GM23338 (cell line): ENCODE data around the gene AFAP1L1. TPM values are rescaled to one million over a fixed set of nuclear protein-coding genes. Genes with fewer than 3 reads are reported as not detected.

Source experiments
- ATAC-seq: fragments of 200-7000 bp; cut with Tn5 transposase; 3 replicates; pipeline ENCODE4 v1.9.1; 2020
- DNase-seq: peaks from one replicate; pipeline ENCODE4 v3.0.0-alpha.2; 2015; ENCODE audit warnings: low spot score
- H2AFZ ChIP-seq: fragments of 200-600 bp; sonication (generic); 2 replicates; pipeline ENCODE4 v1.8.0; 2016; ENCODE audit warnings: antibody characterized with exemption, mild to moderate bottlenecking, moderate library complexity
- H3F3A ChIP-seq: fragments of 200-600 bp; sonication (generic); replicated peaks from 2 replicates; pipeline ENCODE4 v1.8.0; 2017; ENCODE audit warnings: antibody characterized with exemption, mixed run types, low read depth
- H3K27ac ChIP-seq: fragments of 200-600 bp; sonication (generic); 2 replicates; pipeline ENCODE4 v1.6.1; 2016; ENCODE audit warnings: low read depth
- H3K27me3 ChIP-seq: fragments of 200-600 bp; sonication (generic); 2 replicates; pipeline ENCODE4 v1.8.0; 2016; ENCODE audit warnings: mild to moderate bottlenecking, mixed run types, moderate library complexity; ENCODE audit not compliant: insufficient read depth
- H3K36me3 ChIP-seq: fragments of 200-600 bp; sonication (generic); 2 replicates; pipeline ENCODE4 v1.8.0; 2016; ENCODE audit warnings: mild to moderate bottlenecking; ENCODE audit not compliant: insufficient read depth
- H3K4me1 ChIP-seq: fragments of 200-600 bp; sonication (generic); 2 replicates; pipeline ENCODE4 v1.8.0; 2016; ENCODE audit warnings: mild to moderate bottlenecking, moderate library complexity; ENCODE audit not compliant: insufficient read depth
- H3K4me2 ChIP-seq: fragments of 200-600 bp; sonication (generic); 2 replicates; pipeline ENCODE4 v1.7.1; 2017; ENCODE audit warnings: mixed run types
- H3K4me3 ChIP-seq: fragments of 200-600 bp; sonication (generic); 2 replicates; pipeline ENCODE4 v1.6.1; 2016; ENCODE audit warnings: mixed run types
- H3K79me2 ChIP-seq: fragments of 200-600 bp; sonication (generic); replicated peaks from 2 replicates; pipeline ENCODE4 v1.8.0; 2017; ENCODE audit warnings: mild to moderate bottlenecking; ENCODE audit not compliant: insufficient read depth
- H3K9me2 ChIP-seq: fragments of 200-600 bp; sonication (generic); 2 replicates; pipeline ENCODE4 v1.8.0; 2017; ENCODE audit not compliant: insufficient read depth
- H4K20me1 ChIP-seq: fragments of 200-600 bp; sonication (generic); replicated peaks from 2 replicates; pipeline ENCODE4 v1.8.0; 2017; ENCODE audit warnings: mild to moderate bottlenecking; ENCODE audit not compliant: insufficient read depth
- H3K27ac Mint-ChIP-seq: 2 replicates; pipeline ENCODE4 v1.8.0; 2020; ENCODE audit warnings: inconsistent platforms, mild to moderate bottlenecking, moderate library complexity, mixed read lengths
- H3K27me3 Mint-ChIP-seq: 3 replicates; pipeline ENCODE4 v1.8.0; 2022; ENCODE audit warnings: low read depth, mild to moderate bottlenecking, moderate library complexity, mixed read lengths, inconsistent platforms; ENCODE audit not compliant: insufficient read depth, poor library complexity
- H3K36me3 Mint-ChIP-seq: 3 replicates; pipeline ENCODE4 v1.8.0; 2021; ENCODE audit warnings: low read depth, mild to moderate bottlenecking, inconsistent platforms, moderate library complexity, mixed read lengths
- H3K4me1 Mint-ChIP-seq: 3 replicates; pipeline ENCODE4 v1.8.0; 2020; ENCODE audit warnings: mild to moderate bottlenecking, inconsistent platforms, mixed read lengths
- H3K4me3 Mint-ChIP-seq: 3 replicates; pipeline ENCODE4 v1.8.0; 2021; ENCODE audit warnings: moderate library complexity, mild to moderate bottlenecking, inconsistent platforms, mixed read lengths
- H3K9me3 Mint-ChIP-seq: 3 replicates; pipeline ENCODE4 v1.8.0; 2020; ENCODE audit warnings: moderate library complexity, mild to moderate bottlenecking, inconsistent platforms, mixed read lengths
- CREB1 ChIP-seq: fragments of 250-450 bp; sonication (Bioruptor Pico); IDR thresholded peaks from 2 replicates; pipeline ENCODE4 v1.5.0; 2020; ENCODE audit warnings: low read depth, mild to moderate bottlenecking, moderate library complexity
- CTCF ChIP-seq, 2 experiments: fragments of 200-600 bp in 1 of 2; sonication (generic) in 1 of 2; conservative IDR thresholded peaks; 2 replicates each; pipeline versions ENCODE4 v1.5.1 to v1.6.1; 2016 to 2017; ENCODE audit warnings: antibody characterized with exemption in 2 of 2, low read depth in 2 of 2, mild to moderate bottlenecking in 2 of 2, moderate library complexity in 1 of 2
- ETS1 ChIP-seq: IDR thresholded peaks from 2 replicates; pipeline ENCODE4 v1.6.1; 2016; ENCODE audit warnings: antibody characterized with exemption
- EZH2 ChIP-seq: fragments of 200-600 bp; sonication (generic); IDR thresholded peaks from one replicate; pipeline ENCODE4 v1.8.0; 2017; ENCODE audit warnings: antibody characterized with exemption, mild to moderate bottlenecking, low read depth; ENCODE audit not compliant: unreplicated experiment
- EZH2phosphoT487 ChIP-seq: fragments of 200-600 bp; sonication (generic); IDR thresholded peaks from one replicate; pipeline ENCODE4 v1.8.1; 2018; ENCODE audit warnings: antibody characterized with exemption; ENCODE audit not compliant: unreplicated experiment
- JUNB ChIP-seq: IDR thresholded peaks from one replicate; pipeline ENCODE4 v1.6.1; 2016; ENCODE audit warnings: antibody characterized with exemption; ENCODE audit not compliant: unreplicated experiment
- REST ChIP-seq: IDR thresholded peaks from one replicate; pipeline ENCODE4 v1.6.1; 2018; ENCODE audit warnings: antibody characterized with exemption; ENCODE audit not compliant: unreplicated experiment
- STAT1 ChIP-seq: IDR thresholded peaks from one replicate; pipeline ENCODE4 v1.6.1; 2016; ENCODE audit warnings: antibody characterized with exemption; ENCODE audit not compliant: unreplicated experiment
- ZNF114 ChIP-seq: fragments of 250-450 bp; sonication (Bioruptor Pico); IDR thresholded peaks from 2 replicates; pipeline ENCODE4 v1.5.0; 2020; ENCODE audit warnings: mild to moderate bottlenecking, moderate library complexity
- ZNF331 ChIP-seq: fragments of 250-450 bp; sonication (Bioruptor Pico); IDR thresholded peaks from 2 replicates; pipeline ENCODE4 v1.5.0; 2020; ENCODE audit warnings: low read depth, mild to moderate bottlenecking, moderate library complexity
- polyA plus RNA-seq: library from polyadenylated mRNA; unstranded; fragments of >200 nt; fragmentation: Nextera tagmentation; extraction: Ambion mirVana; gene quantifications from 2 replicates; pipeline ENCODE4 v1.2.1, GENCODE V29; 2016
- total RNA-seq: library from RNA; depleted of rRNA; stranded (reverse); fragments of >200 nt; shearing (Covaris generic); gene quantifications from 2 replicates; pipeline ENCODE4 v1.2.3, GENCODE V29; 2014

AFAP1L1 gene
- total and polyA plus RNA-seq, 2 experiments from 2014 or later, result 3.2 to 5.7 TPM

GRCh38 chr5:149283626-149284480 is 12.2 kb downstream of the AFAP1L1 start:
- no peaks in the 10 kb centered on the region; the same call in 1 of the 2 replicates for H4K20me1 ChIP-seq
- H3K79me2 ChIP-seq, result no peaks in the 10 kb centered on the region
- no peak overlapping the region for H3K4me2 ChIP-seq
- Mint-ChIP-seq H3K4me3 (no peak overlapping the region), H3K4me1 (peaks cover under 1% of the 10 kb centered on the region; the same call in 1 of the 3 replicates), H3K36me3 (no peaks in the 10 kb centered on the region), H3K9me3 (no peaks in the 10 kb centered on the region), H3K27me3 (peaks cover 2% of the 10 kb centered on the region), H3K27ac (no peak overlapping the region)
- H3K27ac ChIP-seq, result no peak overlapping the region
- ATAC-seq (no peak), DNase-seq (no peak)
- TF ChIP-seq ZNF114 (CRISPR knock-in tag) (no peak), STAT1 (no peak), JUNB (no peak), EZH2 (no peak)
- H3K4me1 ChIP-seq, result no peaks in the 10 kb centered on the region
- 0 out of 2 replicates have a peak, but pooled peaks cover 3% of the 10 kb centered on the region for H3K9me2 ChIP-seq
- H3K36me3 ChIP-seq, result no peaks in the 10 kb centered on the region
- no peak overlapping the region for H3K4me3 ChIP-seq
- H3F3A ChIP-seq, result no peaks in the 10 kb centered on the region
- no peaks in the 10 kb centered on the region for H3K27me3 ChIP-seq
- no peak overlapping the region for H2AFZ ChIP-seq

GRCh38 chr5:149284501-149284900 is 12.8 kb downstream of the AFAP1L1 start:
- Histone ChIP-seq H3K4me1 (no peaks in the 10 kb centered on the region), H3K9me2 (no peaks in the 10 kb centered on the region), H3K27ac (no peak overlapping the region), H2AFZ (no peak overlapping the region), H3K4me3 (no peak overlapping the region), H3F3A (no peaks in the 10 kb centered on the region), H4K20me1 (no peaks in the 10 kb centered on the region; the same call in 1 of the 2 replicates), H3K36me3 (no peaks in the 10 kb centered on the region), H3K4me2 (no peak overlapping the region), H3K27me3 (no peaks in the 10 kb centered on the region), H3K79me2 (no peaks in the 10 kb centered on the region)
- Mint-ChIP-seq H3K27ac (no peak overlapping the region), H3K36me3 (no peaks in the 10 kb centered on the region), H3K4me1 (peaks cover 4% of the 10 kb centered on the region; the same call in 2 of the 3 replicates), H3K4me3 (no peak overlapping the region), H3K9me3 (no peaks in the 10 kb centered on the region), H3K27me3 (peaks cover 2% of the 10 kb centered on the region)
- no peak for ATAC-seq
- DNase-seq, result no peak
- no peak for TF ChIP-seq EZH2phosphoT487
- TF ChIP-seq CREB1 (CRISPR knock-in tag), result no peak
- TF ChIP-seq STAT1, result no peak
- TF ChIP-seq CTCF (conservative IDR thresholded peaks at IDR 0.05; ENCODE audit: low read depth in 2 of 2), result no peak
- no peak for TF ChIP-seq JUNB
- TF ChIP-seq ETS1, result no peak
- TF ChIP-seq ZNF331, result no peak
- TF ChIP-seq REST, result no peak
- no peak for TF ChIP-seq ZNF114 (CRISPR knock-in tag)
